Progenitor cell of endocrine pancreas (in vitro differentiated cells): ENCODE data around the gene C2orf92. TPM values are rescaled to one million over a fixed set of nuclear protein-coding genes. Genes with fewer than 3 reads are reported as not detected.

Source experiments
- DNase-seq: peaks from one replicate; pipeline ENCODE4 v3.0.0; 2021; ENCODE audit warnings: low spot score; ENCODE audit not compliant: unreplicated experiment
- H3K27ac Mint-ChIP-seq: 2 replicates; pipeline ENCODE4 v1.8.0; 2021; ENCODE audit warnings: mild to moderate bottlenecking, moderate library complexity, mixed read lengths
- H3K27me3 Mint-ChIP-seq: 2 replicates; pipeline ENCODE4 v1.8.0; 2021; ENCODE audit warnings: mixed read lengths
- H3K36me3 Mint-ChIP-seq: 2 replicates; pipeline ENCODE4 v1.8.0; 2022; ENCODE audit warnings: mixed read lengths; ENCODE audit not compliant: insufficient read depth
- H3K4me1 Mint-ChIP-seq: 2 replicates; pipeline ENCODE4 v1.8.0; 2021; ENCODE audit warnings: low read depth, mixed read lengths
- H3K4me3 Mint-ChIP-seq: 2 replicates; pipeline ENCODE4 v1.8.0; 2021; ENCODE audit warnings: low read depth, mild to moderate bottlenecking, moderate library complexity, mixed read lengths
- H3K9me3 Mint-ChIP-seq: 2 replicates; pipeline ENCODE4 v1.8.0; 2021; ENCODE audit warnings: low read depth, mixed read lengths
- total RNA-seq: library from RNA; stranded (reverse); gene quantifications from 2 replicates; pipeline ENCODE4 v1.2.1, GENCODE V29; 2021
- TF ChIP-seq, protein P1 (sequence below): fragments of 200-600 bp; sonication (generic); IDR thresholded peaks from one replicate; pipeline ENCODE4 v1.5.0; 2021; ENCODE audit warnings: antibody characterized with exemption, mild to moderate bottlenecking; ENCODE audit not compliant: unreplicated experiment

Gene C2orf92
- total RNA-seq, 1 donor from 2014 or later, result 15.9 TPM

DNA sequence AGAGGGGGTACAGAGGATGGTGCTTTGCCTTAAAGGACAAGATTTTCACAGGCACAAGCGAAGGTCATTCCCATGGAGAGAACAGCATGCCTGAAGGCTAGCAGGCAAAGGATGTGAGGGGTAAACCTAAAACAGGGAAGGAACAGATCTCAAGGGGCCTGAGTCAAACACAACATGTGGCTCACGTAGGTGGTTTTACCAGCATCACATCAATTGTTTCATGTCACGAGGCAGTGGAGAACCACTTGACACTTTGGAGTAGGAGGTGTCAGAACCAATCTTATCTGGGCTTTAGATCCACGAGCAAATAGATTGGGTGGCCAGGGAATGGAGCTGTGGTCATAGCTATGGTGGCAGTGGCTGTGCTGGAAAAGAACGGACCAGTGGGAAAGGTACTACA lies 15.2 kb upstream of the C2orf92 start:
- peak overlapping the region; percentile 70 for H3K27ac Mint-ChIP-seq
- H3K4me3 Mint-ChIP-seq, result no peak overlapping the region
- TF ChIP-seq, protein P1, sequence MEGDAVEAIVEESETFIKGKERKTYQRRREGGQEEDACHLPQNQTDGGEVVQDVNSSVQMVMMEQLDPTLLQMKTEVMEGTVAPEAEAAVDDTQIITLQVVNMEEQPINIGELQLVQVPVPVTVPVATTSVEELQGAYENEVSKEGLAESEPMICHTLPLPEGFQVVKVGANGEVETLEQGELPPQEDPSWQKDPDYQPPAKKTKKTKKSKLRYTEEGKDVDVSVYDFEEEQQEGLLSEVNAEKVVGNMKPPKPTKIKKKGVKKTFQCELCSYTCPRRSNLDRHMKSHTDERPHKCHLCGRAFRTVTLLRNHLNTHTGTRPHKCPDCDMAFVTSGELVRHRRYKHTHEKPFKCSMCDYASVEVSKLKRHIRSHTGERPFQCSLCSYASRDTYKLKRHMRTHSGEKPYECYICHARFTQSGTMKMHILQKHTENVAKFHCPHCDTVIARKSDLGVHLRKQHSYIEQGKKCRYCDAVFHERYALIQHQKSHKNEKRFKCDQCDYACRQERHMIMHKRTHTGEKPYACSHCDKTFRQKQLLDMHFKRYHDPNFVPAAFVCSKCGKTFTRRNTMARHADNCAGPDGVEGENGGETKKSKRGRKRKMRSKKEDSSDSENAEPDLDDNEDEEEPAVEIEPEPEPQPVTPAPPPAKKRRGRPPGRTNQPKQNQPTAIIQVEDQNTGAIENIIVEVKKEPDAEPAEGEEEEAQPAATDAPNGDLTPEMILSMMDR, result no peak
- no peak for DNase-seq
- H3K27me3 Mint-ChIP-seq, result no peaks in the 10 kb centered on the region
- peaks cover 42% of the 10 kb centered on the region for H3K36me3 Mint-ChIP-seq
- H3K4me1 Mint-ChIP-seq, result no peaks in the 10 kb centered on the region
- H3K9me3 Mint-ChIP-seq, result peaks cover 20% of the 10 kb centered on the region

DNA sequence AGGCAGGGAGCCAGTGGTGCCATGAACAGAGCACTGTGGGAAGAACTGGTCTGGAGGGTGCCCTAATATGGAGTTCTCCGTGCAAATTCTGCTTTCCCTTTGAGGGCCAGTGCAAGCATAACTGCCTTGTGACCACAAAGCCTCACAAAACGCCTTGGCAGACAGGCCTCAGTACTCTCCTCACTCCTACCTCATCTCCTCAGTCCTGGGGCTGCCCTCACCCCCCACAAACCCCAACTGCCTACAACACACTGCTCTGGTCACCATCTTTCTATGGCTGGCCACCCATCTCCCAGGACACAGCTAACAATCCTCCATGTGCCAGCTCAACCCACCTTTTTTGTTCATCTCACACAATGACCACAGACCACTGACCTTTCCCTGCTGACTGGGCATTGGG lies 14.7 kb upstream of the C2orf92 start:
- Mint-ChIP-seq H3K4me1 (no peaks in the 10 kb centered on the region), H3K27ac (no peak overlapping the region), H3K4me3 (no peak overlapping the region), H3K9me3 (peaks cover 20% of the 10 kb centered on the region), H3K27me3 (no peaks in the 10 kb centered on the region), H3K36me3 (peaks cover 37% of the 10 kb centered on the region)
- no peak for DNase-seq
- TF ChIP-seq, protein P1, result no peak

DNA sequence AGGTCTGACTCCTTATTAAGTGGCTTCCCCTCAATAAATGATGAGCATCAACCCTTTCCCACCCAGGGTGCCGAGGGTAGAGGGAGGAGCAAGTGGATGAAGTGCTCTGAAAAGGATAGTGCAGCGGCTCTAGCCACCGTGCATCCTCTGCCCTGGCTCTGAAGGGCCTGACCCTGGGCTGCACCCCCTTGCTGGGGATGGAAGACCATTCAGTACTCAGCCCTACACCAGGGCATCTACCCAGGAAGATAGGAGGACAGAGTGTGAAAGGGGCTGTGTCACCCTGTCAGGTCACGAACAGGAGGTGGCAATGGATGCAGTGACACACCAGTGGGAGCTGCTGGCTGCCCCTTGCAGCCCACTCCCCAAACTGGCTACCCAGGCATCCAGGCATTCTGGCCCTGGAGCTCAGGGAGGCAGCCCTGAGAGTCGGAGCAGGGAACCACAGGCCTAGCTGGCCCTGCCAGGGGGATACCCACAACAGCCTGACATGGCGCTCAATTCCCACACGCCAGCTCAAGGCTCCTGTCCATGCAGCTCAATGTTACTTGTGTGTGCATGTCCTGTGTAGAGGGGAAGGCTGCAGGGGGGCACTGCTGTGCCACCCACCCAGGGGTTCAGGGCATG lies 13.3 kb upstream of the C2orf92 start:
- TF ChIP-seq, protein P1, result no peak
- Mint-ChIP-seq H3K4me3 (no peak overlapping the region), H3K27me3 (no peaks in the 10 kb centered on the region), H3K4me1 (no peaks in the 10 kb centered on the region), H3K36me3 (peaks cover 35% of the 10 kb centered on the region), H3K27ac (no peak overlapping the region), H3K9me3 (peaks cover 20% of the 10 kb centered on the region)
- no peak for DNase-seq

DNA sequence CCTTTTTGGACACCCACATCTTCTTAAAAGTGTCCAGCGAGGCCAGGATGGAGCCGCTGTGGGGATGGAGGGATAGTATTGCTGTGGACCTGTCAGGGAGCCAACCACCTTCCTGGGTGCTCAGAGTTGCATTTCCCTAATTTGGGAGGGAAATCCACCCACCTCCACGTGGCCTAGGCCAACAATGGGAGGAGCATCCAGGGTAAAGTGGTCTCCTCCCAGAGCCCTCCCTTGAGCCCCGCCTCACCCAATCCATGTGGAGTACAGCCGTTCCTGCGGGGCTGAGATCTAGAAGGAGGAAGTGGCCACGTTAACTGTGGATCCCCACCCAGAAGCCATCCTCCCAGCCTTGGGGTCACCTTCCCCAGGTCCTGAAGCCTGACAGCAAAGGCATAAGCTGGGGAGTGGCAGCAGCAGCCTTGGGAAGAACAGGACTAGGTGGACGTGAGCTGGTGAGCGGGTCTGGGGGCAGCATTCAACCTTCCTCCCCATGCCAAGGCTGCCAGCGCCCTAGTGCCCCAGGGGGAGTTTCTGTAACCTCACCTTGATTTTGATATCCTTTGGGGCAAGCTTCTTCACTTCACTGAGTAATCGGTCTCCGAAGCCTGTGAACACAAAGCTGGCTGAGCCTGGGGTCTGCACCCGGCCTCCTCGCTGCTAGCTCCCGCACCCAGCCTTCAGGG lies 12.5 kb upstream of the C2orf92 start:
- TF ChIP-seq, protein P1, result no peak
- peaks cover 20% of the 10 kb centered on the region for H3K9me3 Mint-ChIP-seq
- DNase-seq, result no peak
- no peak overlapping the region for H3K27ac Mint-ChIP-seq
- no peaks in the 10 kb centered on the region for H3K27me3 Mint-ChIP-seq
- H3K4me1 Mint-ChIP-seq, result peaks cover 7% of the 10 kb centered on the region
- no peak overlapping the region for H3K4me3 Mint-ChIP-seq
- H3K36me3 Mint-ChIP-seq, result peaks cover 37% of the 10 kb centered on the region

DNA sequence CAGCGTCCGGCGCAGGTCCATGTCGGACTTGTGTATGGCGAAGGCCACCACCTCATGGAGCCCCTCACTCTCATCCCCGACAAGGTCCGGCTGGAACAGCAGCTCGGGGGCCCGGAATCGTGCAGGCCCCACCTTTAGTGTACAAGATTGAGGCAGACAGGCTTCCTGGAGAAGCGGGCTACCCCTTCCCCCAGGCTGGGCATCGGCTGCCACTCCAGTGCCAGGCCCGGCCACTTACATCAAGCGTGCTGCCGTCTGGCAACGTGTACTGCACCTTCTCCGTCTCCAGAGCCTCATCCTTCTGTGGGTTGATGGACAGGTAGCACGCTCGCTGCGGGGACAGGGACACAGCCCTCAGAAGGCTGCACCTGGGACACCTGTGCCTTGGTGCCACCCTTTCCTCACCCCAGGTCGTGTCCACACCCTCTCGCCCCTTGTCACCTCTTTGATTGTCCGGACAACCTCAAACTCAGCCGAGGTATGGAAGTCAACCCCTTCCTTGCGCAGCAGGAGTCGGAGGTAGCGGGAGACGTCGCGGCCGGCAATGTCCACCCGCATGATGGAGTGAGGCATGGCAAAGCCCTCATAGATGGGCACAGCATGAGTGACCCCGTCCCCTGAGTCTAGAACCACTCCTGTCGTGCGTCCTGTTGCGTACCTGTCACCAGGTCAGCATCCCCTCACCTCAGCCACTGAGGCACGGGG lies 11.4 kb upstream of the C2orf92 start:
- Mint-ChIP-seq H3K4me3 (no peak overlapping the region), H3K36me3 (peaks cover 37% of the 10 kb centered on the region), H3K27me3 (no peaks in the 10 kb centered on the region), H3K9me3 (peaks cover 20% of the 10 kb centered on the region), H3K4me1 (peaks cover 17% of the 10 kb centered on the region), H3K27ac (no peak overlapping the region)
- no peak for DNase-seq
- TF ChIP-seq, protein P1, result no peak
